MCF 10A (cell line): ENCODE measurements around the gene SYT15B. TPM values are rescaled to one million over a fixed set of nuclear protein-coding genes. Genes with fewer than 3 reads are reported as not detected.
"Not testable (repeated sequence)": the region's sequence is repeated elsewhere in the genome, so short reads cannot be mapped to it uniquely, and the experiment has no call there.

Experiments used
- BruUV-seq: library from RNA; stranded (reverse); fragments of 400-500 nt; replicated peaks from 2 replicates; lab custom pipeline; 2021; lab: Mats Ljungman, UMichigan
- CTCF ChIA-PET: fragments of 300-600 bp; sonication (Branson Sonifier 250); formaldehyde crosslinking; extraction: SDS; loops from one replicate; lab custom pipeline; 2021; ENCODE audit warnings: antibody characterized with exemption, inconsistent platforms; lab: Yijun Ruan, JAX
- POLR2A ChIA-PET: fragments of 300-600, 350-650 bp; sonication (Branson Sonifier 250); formaldehyde crosslinking; extraction: SDS; loops from one replicate; lab custom pipeline; 2020; ENCODE audit warnings: antibody characterized with exemption, inconsistent platforms; lab: Yijun Ruan, JAX
- DNase-seq: peaks from one replicate; pipeline ENCODE4 v3.0.0-alpha.2; 2018; ENCODE audit not compliant: unreplicated experiment
- H3K27ac Mint-ChIP-seq: one replicate; pipeline ENCODE4 v1.8.0; 2022; ENCODE audit warnings: mild to moderate bottlenecking, low read depth, mixed read lengths; ENCODE audit not compliant: unreplicated experiment
- H3K27me3 Mint-ChIP-seq: one replicate; pipeline ENCODE4 v1.8.0; 2022; ENCODE audit warnings: mixed read lengths; ENCODE audit not compliant: insufficient read depth, unreplicated experiment
- H3K36me3 Mint-ChIP-seq: one replicate; pipeline ENCODE4 v1.8.0; 2022; ENCODE audit warnings: mild to moderate bottlenecking, moderate library complexity, mixed read lengths; ENCODE audit not compliant: insufficient read depth, unreplicated experiment
- H3K4me1 Mint-ChIP-seq: one replicate; pipeline ENCODE4 v1.8.0; 2022; ENCODE audit warnings: mixed read lengths; ENCODE audit not compliant: insufficient read depth, unreplicated experiment
- H3K4me3 Mint-ChIP-seq: one replicate; pipeline ENCODE4 v1.8.0; 2022; ENCODE audit warnings: mild to moderate bottlenecking, moderate library complexity, mixed read lengths; ENCODE audit not compliant: unreplicated experiment
- H3K9me3 Mint-ChIP-seq: one replicate; pipeline ENCODE4 v1.8.0; 2022; ENCODE audit warnings: mixed read lengths; ENCODE audit not compliant: unreplicated experiment
- intact Hi-C: fragments of 100-400 bp; cut with micrococcal nuclease; formaldehyde crosslinking; loops from 2 replicates; pipeline ENCODE4 v1.14.1; 2022
- total RNA-seq: library from RNA; stranded (reverse); gene quantifications from 2 replicates; pipeline ENCODE4 v1.2.3, GENCODE V29; 2022

Gene SYT15B
- total RNA-seq, 1 experiment from 2014 or later = 0.07 TPM

GRCh38 chr10:47762674-47763553 is 478 bp downstream of the SYT15B start:
- CTCF ChIA-PET, POLR2A ChIA-PET, H3K4me1 Mint-ChIP-seq, intact Hi-C loops, H3K27ac Mint-ChIP-seq, DNase-seq, BruUV-seq, H3K27me3 Mint-ChIP-seq, H3K4me3 Mint-ChIP-seq, H3K9me3 Mint-ChIP-seq, H3K36me3 Mint-ChIP-seq: not testable (repeated sequence)

GRCh38 chr10:47758855-47759254 is 4.5 kb downstream of the SYT15B start:
- intact Hi-C loops, H3K27me3 Mint-ChIP-seq, DNase-seq, H3K4me1 Mint-ChIP-seq, POLR2A ChIA-PET, H3K36me3 Mint-ChIP-seq, CTCF ChIA-PET, H3K4me3 Mint-ChIP-seq, BruUV-seq, H3K9me3 Mint-ChIP-seq, H3K27ac Mint-ChIP-seq: not testable (repeated sequence)

- H3K27me3 Mint-ChIP-seq, BruUV-seq, CTCF ChIA-PET, H3K9me3 Mint-ChIP-seq, H3K36me3 Mint-ChIP-seq, H3K27ac Mint-ChIP-seq, H3K4me1 Mint-ChIP-seq, DNase-seq, POLR2A ChIA-PET, H3K4me3 Mint-ChIP-seq, intact Hi-C loops: not testable (repeated sequence)
Observed at GRCh38 chr10:47756169-47756568, 7.2 kb downstream of the SYT15B start.

GRCh38 chr10:47753871-47754270 is 9.5 kb downstream of the SYT15B start:
- not testable (repeated sequence) for H3K36me3 Mint-ChIP-seq

GRCh38 chr10:47753176-47753575 is 10.2 kb downstream of the SYT15B start:
- BruUV-seq, H3K27me3 Mint-ChIP-seq, H3K27ac Mint-ChIP-seq, H3K9me3 Mint-ChIP-seq, POLR2A ChIA-PET, H3K4me1 Mint-ChIP-seq, H3K4me3 Mint-ChIP-seq, CTCF ChIA-PET, intact Hi-C loops, H3K36me3 Mint-ChIP-seq, DNase-seq: not testable (repeated sequence)

More at GRCh38 chr10:47753871-47754270, 9.5 kb downstream of the SYT15B start:
- H3K9me3 Mint-ChIP-seq, H3K27ac Mint-ChIP-seq, intact Hi-C loops, H3K27me3 Mint-ChIP-seq, H3K4me3 Mint-ChIP-seq, DNase-seq, BruUV-seq, POLR2A ChIA-PET, CTCF ChIA-PET, H3K4me1 Mint-ChIP-seq: not testable (repeated sequence)

- POLR2A ChIA-PET, BruUV-seq, intact Hi-C loops, H3K4me3 Mint-ChIP-seq, DNase-seq, H3K36me3 Mint-ChIP-seq, CTCF ChIA-PET, H3K9me3 Mint-ChIP-seq, H3K27ac Mint-ChIP-seq, H3K4me1 Mint-ChIP-seq, H3K27me3 Mint-ChIP-seq: not testable (repeated sequence)
Observed at GRCh38 chr10:47751821-47752220, 11.6 kb downstream of the SYT15B start.

GRCh38 chr10:47750360-47750759 is 13.0 kb downstream of the SYT15B start:
- CTCF ChIA-PET, POLR2A ChIA-PET, H3K36me3 Mint-ChIP-seq, H3K9me3 Mint-ChIP-seq, DNase-seq, H3K27ac Mint-ChIP-seq, H3K4me3 Mint-ChIP-seq, H3K4me1 Mint-ChIP-seq, H3K27me3 Mint-ChIP-seq, intact Hi-C loops, BruUV-seq: not testable (repeated sequence)

GRCh38 chr10:47746780-47747376 is 16.5 kb downstream of the SYT15B start:
- H3K36me3 Mint-ChIP-seq, H3K27ac Mint-ChIP-seq, BruUV-seq, intact Hi-C loops, POLR2A ChIA-PET, CTCF ChIA-PET, H3K27me3 Mint-ChIP-seq, H3K4me1 Mint-ChIP-seq, H3K4me3 Mint-ChIP-seq, H3K9me3 Mint-ChIP-seq, DNase-seq: not testable (repeated sequence)

GRCh38 chr10:47744881-47745280 is 18.5 kb downstream of the SYT15B start:
- CTCF ChIA-PET, DNase-seq, H3K36me3 Mint-ChIP-seq, POLR2A ChIA-PET, H3K27me3 Mint-ChIP-seq, H3K27ac Mint-ChIP-seq, H3K4me3 Mint-ChIP-seq, H3K4me1 Mint-ChIP-seq, intact Hi-C loops, BruUV-seq, H3K9me3 Mint-ChIP-seq: not testable (repeated sequence)
